OCI-LY1 (cell line): ENCODE data around the gene NUDC.
A peak's percentile ranks its signal among the peaks of the same experiment; 100 is the strongest.

Source experiments
- H2AFZ ChIP-seq: fragments of 200-600 bp; sonication (generic), shearing (Covaris generic); 2 replicates; pipeline ENCODE4 v1.6.0; 2014; ENCODE audit warnings: antibody characterized with exemption, mild to moderate bottlenecking, low read length
- H3F3A ChIP-seq: fragments of 200-600 bp; sonication (generic), shearing (Covaris generic); 2 replicates; pipeline ENCODE4 v1.6.0; 2014; ENCODE audit warnings: mild to moderate bottlenecking, antibody characterized with exemption, low read length, moderate library complexity; ENCODE audit not compliant: insufficient read depth
- H3K27ac ChIP-seq: fragments of 200-600 bp; sonication (generic); 2 replicates; pipeline ENCODE4 v1.5.1; 2014; ENCODE audit warnings: low read length, mixed run types, mild to moderate bottlenecking, low read depth; ENCODE audit not compliant: poor library complexity, severe bottlenecking
- H3K27me3 ChIP-seq: fragments of 200-600 bp; sonication (generic); 2 replicates; pipeline ENCODE4 v1.6.0; 2014; ENCODE audit warnings: antibody characterized with exemption, mild to moderate bottlenecking, low read length, moderate library complexity; ENCODE audit not compliant: insufficient read depth
- H3K36me3 ChIP-seq: fragments of 200-600 bp; sonication (generic); 2 replicates; pipeline ENCODE4 v1.6.1; 2014; ENCODE audit warnings: mild to moderate bottlenecking, antibody characterized with exemption, low read length, moderate library complexity, mixed read lengths; ENCODE audit not compliant: insufficient read depth
- H3K4me1 ChIP-seq: fragments of 200-600 bp; sonication (generic); 2 replicates; pipeline ENCODE4 v1.5.1; 2014; ENCODE audit warnings: mild to moderate bottlenecking, low read length, moderate library complexity; ENCODE audit not compliant: insufficient read depth, severe bottlenecking
- H3K4me2 ChIP-seq: fragments of 200-600 bp; sonication (generic), shearing (Covaris generic); 2 replicates; pipeline ENCODE4 v1.6.1; 2014; ENCODE audit warnings: low read length
- H3K4me3 ChIP-seq: fragments of 200-600 bp; sonication (generic); 2 replicates; pipeline ENCODE4 v1.5.1; 2014; ENCODE audit warnings: low read length, low read depth, mild to moderate bottlenecking, mixed read lengths; ENCODE audit not compliant: poor library complexity, severe bottlenecking
- H3K79me2 ChIP-seq: fragments of 200-600 bp; shearing (Covaris generic); 2 replicates; pipeline ENCODE4 v1.6.1; 2016; ENCODE audit warnings: mixed run types, low read length, mixed read lengths; ENCODE audit not compliant: insufficient read depth
- H3K9ac ChIP-seq: fragments of 200-600 bp; sonication (generic), shearing (Covaris generic); 2 replicates; pipeline ENCODE4 v1.6.1; 2014; ENCODE audit warnings: mild to moderate bottlenecking, low read length, mixed read lengths
- H3K9me2 ChIP-seq: fragments of 200-600 bp; sonication (generic), shearing (Covaris generic); 2 replicates; pipeline ENCODE4 v1.6.1; 2014; ENCODE audit warnings: low read depth, mild to moderate bottlenecking, low read length, mixed read lengths
- H3K9me3 ChIP-seq: fragments of 200-600 bp; shearing (Covaris generic); 2 replicates; pipeline ENCODE4 v1.6.1; 2014; ENCODE audit warnings: low read length, mixed read lengths
- H4K20me1 ChIP-seq: fragments of 200-600 bp; sonication (generic), shearing (Covaris generic); 2 replicates; pipeline ENCODE4 v1.6.0; 2016; ENCODE audit warnings: mild to moderate bottlenecking, low read length; ENCODE audit not compliant: insufficient read depth
- EZH2 ChIP-seq: fragments of 200-600 bp; sonication (generic), shearing (Covaris generic); IDR thresholded peaks from 2 replicates; pipeline ENCODE4 v1.8.0; 2017; ENCODE audit warnings: borderline replicate concordance, mixed run types, mild to moderate bottlenecking, antibody characterized with exemption, low read length, moderate library complexity, mixed read lengths
- TF ChIP-seq, protein P1 (sequence below): fragments of 200-600 bp; sonication (generic), shearing (Covaris generic); IDR thresholded peaks from 2 replicates; pipeline ENCODE4 v1.5.1; 2017; ENCODE audit warnings: mild to moderate bottlenecking, antibody characterized with exemption, low read length, moderate library complexity, mixed read lengths

The NUDC gene

DNA sequence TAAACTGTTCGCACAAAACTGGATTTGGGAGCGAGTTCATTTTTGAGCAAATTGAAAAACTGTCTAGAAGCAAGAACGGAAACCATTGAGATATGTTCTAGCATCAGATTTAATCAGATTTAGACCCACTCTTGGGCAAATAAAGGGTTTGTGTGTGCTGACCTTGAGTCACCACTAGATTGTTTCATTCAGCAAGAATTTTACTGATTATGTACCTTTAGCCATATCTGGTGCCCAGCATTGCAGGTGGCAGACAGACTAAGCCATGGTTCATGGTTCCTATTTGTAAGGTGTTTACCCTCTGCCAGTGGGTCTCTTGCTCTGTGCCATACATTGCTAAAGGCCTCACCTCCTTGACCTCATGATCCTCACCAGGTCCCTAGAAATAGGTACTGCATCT, 1.4 kb downstream of the NUDC start:
- H3K27me3 ChIP-seq = no peaks in the 10 kb centered on the region
- H3K4me2 ChIP-seq = peak overlapping the region; percentile 78
- H3K9ac ChIP-seq = peak overlapping the region; percentile 92
- H2AFZ ChIP-seq = no peak overlapping the region
- TF ChIP-seq EZH2 = no peak
- TF ChIP-seq, protein P1, sequence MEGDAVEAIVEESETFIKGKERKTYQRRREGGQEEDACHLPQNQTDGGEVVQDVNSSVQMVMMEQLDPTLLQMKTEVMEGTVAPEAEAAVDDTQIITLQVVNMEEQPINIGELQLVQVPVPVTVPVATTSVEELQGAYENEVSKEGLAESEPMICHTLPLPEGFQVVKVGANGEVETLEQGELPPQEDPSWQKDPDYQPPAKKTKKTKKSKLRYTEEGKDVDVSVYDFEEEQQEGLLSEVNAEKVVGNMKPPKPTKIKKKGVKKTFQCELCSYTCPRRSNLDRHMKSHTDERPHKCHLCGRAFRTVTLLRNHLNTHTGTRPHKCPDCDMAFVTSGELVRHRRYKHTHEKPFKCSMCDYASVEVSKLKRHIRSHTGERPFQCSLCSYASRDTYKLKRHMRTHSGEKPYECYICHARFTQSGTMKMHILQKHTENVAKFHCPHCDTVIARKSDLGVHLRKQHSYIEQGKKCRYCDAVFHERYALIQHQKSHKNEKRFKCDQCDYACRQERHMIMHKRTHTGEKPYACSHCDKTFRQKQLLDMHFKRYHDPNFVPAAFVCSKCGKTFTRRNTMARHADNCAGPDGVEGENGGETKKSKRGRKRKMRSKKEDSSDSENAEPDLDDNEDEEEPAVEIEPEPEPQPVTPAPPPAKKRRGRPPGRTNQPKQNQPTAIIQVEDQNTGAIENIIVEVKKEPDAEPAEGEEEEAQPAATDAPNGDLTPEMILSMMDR = no peak
- peak overlapping the region; percentile 95 for H3K4me3 ChIP-seq
- peaks cover 17% of the 10 kb centered on the region for H3K79me2 ChIP-seq
- H3K9me3 ChIP-seq = no peaks in the 10 kb centered on the region
- H3K36me3 ChIP-seq = peaks cover 49% of the 10 kb centered on the region
- H3K9me2 ChIP-seq = no peaks in the 10 kb centered on the region
- peaks cover 19% of the 10 kb centered on the region for H3K4me1 ChIP-seq
- H4K20me1 ChIP-seq = no peaks in the 10 kb centered on the region
- no peak overlapping the region for H3K27ac ChIP-seq
- H3F3A ChIP-seq = no peaks in the 10 kb centered on the region

DNA sequence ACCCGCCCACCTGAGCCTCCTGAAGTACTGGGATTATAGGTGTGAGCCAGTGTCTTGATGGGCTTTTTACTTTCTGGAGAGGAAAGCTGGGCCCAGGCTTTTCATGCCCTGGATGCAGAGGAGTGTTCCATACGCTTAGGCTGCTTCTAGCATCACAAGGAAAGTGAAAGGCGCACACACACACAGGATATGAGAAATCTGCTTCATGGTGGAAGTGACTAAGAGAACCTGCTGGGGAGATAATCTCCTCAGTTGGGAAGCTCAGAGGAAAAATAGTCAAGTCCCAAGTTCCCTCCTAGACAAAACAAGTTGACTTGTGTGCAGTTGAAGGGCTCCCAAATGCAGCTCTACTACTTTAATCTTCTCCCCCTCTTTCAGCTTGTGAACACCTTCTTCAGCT, 2.2 kb downstream of the NUDC start:
- TF ChIP-seq EZH2 = no peak
- TF ChIP-seq, protein P1 = no peak
- H3K27me3 ChIP-seq = no peaks in the 10 kb centered on the region
- H3F3A ChIP-seq = no peaks in the 10 kb centered on the region
- peaks cover 17% of the 10 kb centered on the region for H3K79me2 ChIP-seq
- H3K4me3 ChIP-seq = no peak overlapping the region
- peaks cover 19% of the 10 kb centered on the region for H3K4me1 ChIP-seq
- no peak overlapping the region for H3K4me2 ChIP-seq
- H3K36me3 ChIP-seq = peaks cover 57% of the 10 kb centered on the region
- H3K9ac ChIP-seq = no peak overlapping the region
- no peak overlapping the region for H3K27ac ChIP-seq
- no peaks in the 10 kb centered on the region for H3K9me2 ChIP-seq
- no peaks in the 10 kb centered on the region for H3K9me3 ChIP-seq
- no peaks in the 10 kb centered on the region for H4K20me1 ChIP-seq
- H2AFZ ChIP-seq = no peak overlapping the region

DNA sequence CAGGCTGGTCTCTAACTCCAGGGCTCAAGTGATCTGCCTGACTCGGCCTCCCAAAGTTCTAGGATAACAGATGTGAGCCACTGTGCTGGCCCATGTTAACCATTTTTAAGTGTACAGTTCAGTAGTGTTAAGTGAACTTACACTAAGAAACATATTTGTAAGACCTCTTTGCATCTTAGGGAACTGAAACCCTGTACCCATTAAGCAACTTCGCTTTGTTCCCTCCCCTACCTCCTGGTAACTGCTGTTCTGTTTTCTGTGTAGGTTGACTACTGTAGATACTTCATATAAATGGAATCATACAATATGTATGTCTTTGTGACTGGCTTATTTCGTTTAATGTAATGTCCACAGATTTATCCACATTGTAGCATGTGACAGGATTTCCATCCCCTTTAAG, 11.0 kb downstream of the NUDC start:
- Histone ChIP-seq H4K20me1 (no peaks in the 10 kb centered on the region), H3F3A (no peaks in the 10 kb centered on the region), H3K9me3 (no peaks in the 10 kb centered on the region), H3K79me2 (0 out of 2 replicates have a peak, but pooled peaks cover 3% of the 10 kb centered on the region), H2AFZ (no peak overlapping the region), H3K36me3 (peaks cover 75% of the 10 kb centered on the region), H3K4me1 (no peaks in the 10 kb centered on the region), H3K4me3 (no peak overlapping the region), H3K27ac (peak overlapping the region; percentile 36), H3K9ac (no peak overlapping the region), H3K27me3 (no peaks in the 10 kb centered on the region), H3K4me2 (no peak overlapping the region), H3K9me2 (no peaks in the 10 kb centered on the region)
- TF ChIP-seq, protein P1 = no peak
- no peak for TF ChIP-seq EZH2
